DMS153 treated with DMSO at 0.1 percent for 48 hours (cell line): ENCODE measurements around the gene SLC36A1.

ENCODE experiments used
- DNase-seq: peaks from one replicate; lab custom pipeline; 2025; ENCODE audit not compliant: unreplicated experiment; lab: John Stamatoyannopoulos, UW

Gene SLC36A1

DNA sequence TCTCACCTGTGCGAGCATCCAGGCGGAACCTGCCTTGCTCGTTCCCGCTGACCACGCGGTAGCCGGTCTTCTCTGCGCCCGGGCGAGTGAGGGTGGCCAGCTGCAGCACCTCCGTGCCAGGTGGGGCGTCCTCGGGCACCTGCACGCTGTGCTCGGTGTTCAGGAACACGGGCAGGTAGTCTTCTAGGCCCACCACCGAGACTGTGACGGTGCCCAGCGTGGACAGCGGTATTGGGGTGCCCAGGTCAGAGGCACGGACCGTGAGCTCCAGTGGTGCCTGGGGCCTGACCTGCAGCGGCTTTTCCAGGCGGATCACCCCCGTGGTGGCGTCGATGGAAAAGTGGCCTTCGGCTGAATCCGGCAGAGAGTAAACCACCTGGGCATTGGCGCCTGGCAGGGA, 84.2 kb downstream of the SLC36A1 start:
- DNase-seq = no peak

DNA sequence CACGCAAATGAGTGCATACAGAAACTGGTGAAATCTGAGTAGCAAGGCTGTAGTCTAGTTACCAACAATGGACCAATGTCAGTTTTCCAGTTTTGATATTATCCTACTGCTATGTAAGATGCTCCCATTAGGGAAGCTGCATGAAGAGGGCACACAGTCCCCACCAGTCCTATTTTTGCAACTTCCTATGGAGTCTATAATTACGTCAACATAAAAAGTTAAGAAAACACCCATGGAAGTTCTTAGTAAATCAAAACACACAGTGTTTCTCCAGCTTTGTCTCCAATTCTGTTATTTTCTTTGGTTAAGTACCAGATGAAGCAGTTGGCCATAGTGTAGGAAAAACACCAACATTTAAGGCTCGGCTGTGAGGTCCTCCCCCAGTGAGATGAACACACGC, 85.0 kb downstream of the SLC36A1 start:
- no peak for DNase-seq

DNA sequence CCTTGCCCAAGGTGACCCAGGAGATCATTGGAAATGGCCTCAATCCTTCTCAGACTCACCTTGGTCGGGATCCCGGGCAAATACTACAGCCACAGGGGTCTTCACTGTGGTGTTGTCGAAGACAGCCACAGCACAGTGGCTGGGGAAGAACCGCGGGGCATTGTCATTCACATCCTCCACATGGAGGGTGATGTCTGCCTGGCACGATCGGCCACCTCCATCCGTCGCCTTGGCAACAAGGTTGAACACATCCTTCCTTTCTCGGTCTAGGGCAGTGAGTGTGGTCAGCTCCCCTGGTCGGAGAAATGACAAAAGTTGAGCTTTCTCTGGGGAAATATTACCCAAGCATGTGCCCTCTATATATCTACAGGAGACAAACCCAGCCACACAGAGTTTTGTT, 86.9 kb downstream of the SLC36A1 start:
- no peak for DNase-seq

DNA sequence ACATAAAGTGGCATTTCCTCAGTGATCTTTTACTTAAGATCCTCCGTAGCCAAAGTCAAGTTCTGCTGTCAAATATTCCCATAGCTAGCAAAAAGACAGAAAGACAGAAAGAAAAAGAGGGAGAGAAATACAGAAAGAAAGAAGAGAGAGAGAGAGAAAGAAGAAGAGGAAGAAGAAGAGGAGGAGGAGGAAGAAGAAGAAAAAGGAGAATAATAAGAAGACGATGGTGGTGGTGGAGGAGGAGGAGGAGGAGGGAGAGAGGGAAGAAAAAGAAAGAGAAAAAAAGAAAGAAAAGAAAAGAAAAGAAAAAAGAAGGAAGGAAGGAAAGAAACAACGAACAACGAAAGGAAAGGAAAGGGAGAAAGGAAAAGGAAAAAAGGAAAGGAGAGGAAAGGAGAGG, 89.6 kb downstream of the SLC36A1 start:
- DNase-seq = no peak

DNA sequence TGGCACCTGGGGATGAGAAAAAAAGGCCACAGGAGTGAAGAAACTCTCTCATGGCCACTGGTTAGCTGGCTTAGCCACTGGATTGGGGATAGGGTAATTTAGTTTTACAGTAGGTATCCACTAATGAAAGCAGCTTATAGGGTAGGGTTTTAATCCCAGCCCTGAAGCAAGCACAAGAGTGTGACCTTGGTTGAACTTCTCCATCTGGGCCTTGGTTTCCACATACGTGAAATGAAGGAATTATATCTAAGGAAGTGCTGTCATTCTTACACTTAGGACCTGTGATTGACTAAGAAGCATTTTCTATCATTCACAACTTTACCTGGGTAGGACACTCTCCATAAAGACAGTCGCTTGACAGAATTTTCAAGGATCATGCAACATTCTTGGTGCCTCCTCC, 94.2 kb downstream of the SLC36A1 start:
- DNase-seq = no peak
